GM23338 (cell line): ENCODE results near the gene SEZ6L. TPM values are rescaled to one million over a fixed set of nuclear protein-coding genes. Genes with fewer than 3 reads are reported as not detected.

Experiments used
- ATAC-seq: fragments of 200-7000 bp; cut with Tn5 transposase; 3 replicates; pipeline ENCODE4 v1.9.1; 2020
- DNase-seq: peaks from one replicate; pipeline ENCODE4 v3.0.0-alpha.2; 2015; ENCODE audit warnings: low spot score
- H2AFZ ChIP-seq: fragments of 200-600 bp; sonication (generic); 2 replicates; pipeline ENCODE4 v1.8.0; 2016; ENCODE audit warnings: antibody characterized with exemption, mild to moderate bottlenecking, moderate library complexity
- H3F3A ChIP-seq: fragments of 200-600 bp; sonication (generic); replicated peaks from 2 replicates; pipeline ENCODE4 v1.8.0; 2017; ENCODE audit warnings: antibody characterized with exemption, mixed run types, low read depth
- H3K27ac ChIP-seq: fragments of 200-600 bp; sonication (generic); 2 replicates; pipeline ENCODE4 v1.6.1; 2016; ENCODE audit warnings: low read depth
- H3K27me3 ChIP-seq: fragments of 200-600 bp; sonication (generic); 2 replicates; pipeline ENCODE4 v1.8.0; 2016; ENCODE audit warnings: mild to moderate bottlenecking, mixed run types, moderate library complexity; ENCODE audit not compliant: insufficient read depth
- H3K36me3 ChIP-seq: fragments of 200-600 bp; sonication (generic); 2 replicates; pipeline ENCODE4 v1.8.0; 2016; ENCODE audit warnings: mild to moderate bottlenecking; ENCODE audit not compliant: insufficient read depth
- H3K4me1 ChIP-seq: fragments of 200-600 bp; sonication (generic); 2 replicates; pipeline ENCODE4 v1.8.0; 2016; ENCODE audit warnings: mild to moderate bottlenecking, moderate library complexity; ENCODE audit not compliant: insufficient read depth
- H3K4me2 ChIP-seq: fragments of 200-600 bp; sonication (generic); 2 replicates; pipeline ENCODE4 v1.7.1; 2017; ENCODE audit warnings: mixed run types
- H3K4me3 ChIP-seq: fragments of 200-600 bp; sonication (generic); 2 replicates; pipeline ENCODE4 v1.6.1; 2016; ENCODE audit warnings: mixed run types
- H3K79me2 ChIP-seq: fragments of 200-600 bp; sonication (generic); replicated peaks from 2 replicates; pipeline ENCODE4 v1.8.0; 2017; ENCODE audit warnings: mild to moderate bottlenecking; ENCODE audit not compliant: insufficient read depth
- H3K9me2 ChIP-seq: fragments of 200-600 bp; sonication (generic); 2 replicates; pipeline ENCODE4 v1.8.0; 2017; ENCODE audit not compliant: insufficient read depth
- H4K20me1 ChIP-seq: fragments of 200-600 bp; sonication (generic); replicated peaks from 2 replicates; pipeline ENCODE4 v1.8.0; 2017; ENCODE audit warnings: mild to moderate bottlenecking; ENCODE audit not compliant: insufficient read depth
- H3K27ac Mint-ChIP-seq: 2 replicates; pipeline ENCODE4 v1.8.0; 2020; ENCODE audit warnings: inconsistent platforms, mild to moderate bottlenecking, moderate library complexity, mixed read lengths
- H3K27me3 Mint-ChIP-seq: 3 replicates; pipeline ENCODE4 v1.8.0; 2022; ENCODE audit warnings: low read depth, mild to moderate bottlenecking, moderate library complexity, mixed read lengths, inconsistent platforms; ENCODE audit not compliant: insufficient read depth, poor library complexity
- H3K36me3 Mint-ChIP-seq: 3 replicates; pipeline ENCODE4 v1.8.0; 2021; ENCODE audit warnings: low read depth, mild to moderate bottlenecking, inconsistent platforms, moderate library complexity, mixed read lengths
- H3K4me1 Mint-ChIP-seq: 3 replicates; pipeline ENCODE4 v1.8.0; 2020; ENCODE audit warnings: mild to moderate bottlenecking, inconsistent platforms, mixed read lengths
- H3K4me3 Mint-ChIP-seq: 3 replicates; pipeline ENCODE4 v1.8.0; 2021; ENCODE audit warnings: moderate library complexity, mild to moderate bottlenecking, inconsistent platforms, mixed read lengths
- H3K9me3 Mint-ChIP-seq: 3 replicates; pipeline ENCODE4 v1.8.0; 2020; ENCODE audit warnings: moderate library complexity, mild to moderate bottlenecking, inconsistent platforms, mixed read lengths
- CREB1 ChIP-seq: fragments of 250-450 bp; sonication (Bioruptor Pico); IDR thresholded peaks from 2 replicates; pipeline ENCODE4 v1.5.0; 2020; ENCODE audit warnings: low read depth, mild to moderate bottlenecking, moderate library complexity
- EZH2 ChIP-seq: fragments of 200-600 bp; sonication (generic); IDR thresholded peaks from one replicate; pipeline ENCODE4 v1.8.0; 2017; ENCODE audit warnings: antibody characterized with exemption, mild to moderate bottlenecking, low read depth; ENCODE audit not compliant: unreplicated experiment
- EZH2phosphoT487 ChIP-seq: fragments of 200-600 bp; sonication (generic); IDR thresholded peaks from one replicate; pipeline ENCODE4 v1.8.1; 2018; ENCODE audit warnings: antibody characterized with exemption; ENCODE audit not compliant: unreplicated experiment
- JUNB ChIP-seq: IDR thresholded peaks from one replicate; pipeline ENCODE4 v1.6.1; 2016; ENCODE audit warnings: antibody characterized with exemption; ENCODE audit not compliant: unreplicated experiment
- NANOG ChIP-seq: IDR thresholded peaks from 2 replicates; pipeline ENCODE4 v1.6.1; 2016; ENCODE audit warnings: antibody characterized with exemption, borderline replicate concordance
- POLR2AphosphoS5 ChIP-seq: IDR thresholded peaks from 2 replicates; pipeline ENCODE4 v1.6.1; 2016; ENCODE audit warnings: antibody characterized with exemption, low read depth
- STAT1 ChIP-seq: IDR thresholded peaks from one replicate; pipeline ENCODE4 v1.6.1; 2016; ENCODE audit warnings: antibody characterized with exemption; ENCODE audit not compliant: unreplicated experiment
- ZNF114 ChIP-seq: fragments of 250-450 bp; sonication (Bioruptor Pico); IDR thresholded peaks from 2 replicates; pipeline ENCODE4 v1.5.0; 2020; ENCODE audit warnings: mild to moderate bottlenecking, moderate library complexity
- ZNF331 ChIP-seq: fragments of 250-450 bp; sonication (Bioruptor Pico); IDR thresholded peaks from 2 replicates; pipeline ENCODE4 v1.5.0; 2020; ENCODE audit warnings: low read depth, mild to moderate bottlenecking, moderate library complexity
- polyA plus RNA-seq: library from polyadenylated mRNA; unstranded; fragments of >200 nt; fragmentation: Nextera tagmentation; extraction: Ambion mirVana; gene quantifications from 2 replicates; pipeline ENCODE4 v1.2.1, GENCODE V29; 2016
- total RNA-seq: library from RNA; depleted of rRNA; stranded (reverse); fragments of >200 nt; shearing (Covaris generic); gene quantifications from 2 replicates; pipeline ENCODE4 v1.2.3, GENCODE V29; 2014
- TF ChIP-seq, protein P1 (sequence below): IDR thresholded peaks from one replicate; pipeline ENCODE4 v1.6.1; 2018; ENCODE audit warnings: antibody characterized with exemption; ENCODE audit not compliant: unreplicated experiment
- TF ChIP-seq, protein P2 (sequence below): IDR thresholded peaks from 2 replicates; pipeline ENCODE4 v1.6.1; 2016; ENCODE audit warnings: antibody characterized with exemption
- TF ChIP-seq, protein P3 (sequence below), 2 experiments: fragments of 200-600 bp in 1 of 2; sonication (generic) in 1 of 2; conservative IDR thresholded peaks; 2 replicates each; pipeline versions ENCODE4 v1.5.1 to v1.6.1; 2016 to 2017; ENCODE audit warnings: antibody characterized with exemption in 2 of 2, low read depth in 2 of 2, mild to moderate bottlenecking in 2 of 2, moderate library complexity in 1 of 2
- TF ChIP-seq, protein P4 (sequence below): fragments of 250-450 bp; sonication (Bioruptor Pico); IDR thresholded peaks from 2 replicates; pipeline ENCODE4 v1.5.0; 2020; ENCODE audit warnings: mild to moderate bottlenecking, moderate library complexity

SEZ6L gene
- total and polyA plus RNA-seq, 2 experiments from 2014 or later, result 0.13 to 0.24 TPM

DNA sequence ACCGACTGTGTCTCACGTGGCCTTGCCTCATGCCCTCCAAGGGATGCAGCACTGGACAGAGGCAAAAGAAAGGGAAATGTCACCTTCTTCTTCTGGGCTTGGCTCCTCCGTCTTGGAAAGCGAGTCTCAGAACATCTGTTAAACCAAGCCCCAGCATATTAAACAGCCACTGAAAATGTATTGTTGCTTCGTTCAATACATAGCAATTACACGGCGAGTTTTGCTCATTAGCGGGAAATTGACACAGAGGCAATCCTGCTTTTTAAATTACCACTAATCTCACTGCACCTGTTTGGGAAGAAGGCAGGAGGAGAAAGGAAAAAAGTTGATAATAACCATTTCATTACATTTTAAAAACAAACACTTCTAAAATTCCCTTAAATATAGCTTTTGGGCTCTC is 72.1 kb downstream of the SEZ6L start:
- Histone ChIP-seq H3K36me3 (no peaks in the 10 kb centered on the region), H3K4me2 (no peak overlapping the region), H3K4me3 (no peak overlapping the region), H3F3A (no peaks in the 10 kb centered on the region), H3K79me2 (no peaks in the 10 kb centered on the region), H3K27ac (no peak overlapping the region), H4K20me1 (no peaks in the 10 kb centered on the region; the same call in none of the 2 replicates), H3K27me3 (no peaks in the 10 kb centered on the region), H3K4me1 (no peaks in the 10 kb centered on the region), H3K9me2 (no peaks in the 10 kb centered on the region), H2AFZ (no peak overlapping the region)
- ATAC-seq (no peak), DNase-seq (no peak)
- Mint-ChIP-seq H3K27me3 (peaks cover 6% of the 10 kb centered on the region), H3K9me3 (peaks cover 3% of the 10 kb centered on the region; the same call in 1 of the 3 replicates), H3K4me1 (no peaks in the 10 kb centered on the region), H3K4me3 (no peak overlapping the region), H3K36me3 (no peaks in the 10 kb centered on the region), H3K27ac (no peak overlapping the region)
- TF ChIP-seq, protein P1, sequence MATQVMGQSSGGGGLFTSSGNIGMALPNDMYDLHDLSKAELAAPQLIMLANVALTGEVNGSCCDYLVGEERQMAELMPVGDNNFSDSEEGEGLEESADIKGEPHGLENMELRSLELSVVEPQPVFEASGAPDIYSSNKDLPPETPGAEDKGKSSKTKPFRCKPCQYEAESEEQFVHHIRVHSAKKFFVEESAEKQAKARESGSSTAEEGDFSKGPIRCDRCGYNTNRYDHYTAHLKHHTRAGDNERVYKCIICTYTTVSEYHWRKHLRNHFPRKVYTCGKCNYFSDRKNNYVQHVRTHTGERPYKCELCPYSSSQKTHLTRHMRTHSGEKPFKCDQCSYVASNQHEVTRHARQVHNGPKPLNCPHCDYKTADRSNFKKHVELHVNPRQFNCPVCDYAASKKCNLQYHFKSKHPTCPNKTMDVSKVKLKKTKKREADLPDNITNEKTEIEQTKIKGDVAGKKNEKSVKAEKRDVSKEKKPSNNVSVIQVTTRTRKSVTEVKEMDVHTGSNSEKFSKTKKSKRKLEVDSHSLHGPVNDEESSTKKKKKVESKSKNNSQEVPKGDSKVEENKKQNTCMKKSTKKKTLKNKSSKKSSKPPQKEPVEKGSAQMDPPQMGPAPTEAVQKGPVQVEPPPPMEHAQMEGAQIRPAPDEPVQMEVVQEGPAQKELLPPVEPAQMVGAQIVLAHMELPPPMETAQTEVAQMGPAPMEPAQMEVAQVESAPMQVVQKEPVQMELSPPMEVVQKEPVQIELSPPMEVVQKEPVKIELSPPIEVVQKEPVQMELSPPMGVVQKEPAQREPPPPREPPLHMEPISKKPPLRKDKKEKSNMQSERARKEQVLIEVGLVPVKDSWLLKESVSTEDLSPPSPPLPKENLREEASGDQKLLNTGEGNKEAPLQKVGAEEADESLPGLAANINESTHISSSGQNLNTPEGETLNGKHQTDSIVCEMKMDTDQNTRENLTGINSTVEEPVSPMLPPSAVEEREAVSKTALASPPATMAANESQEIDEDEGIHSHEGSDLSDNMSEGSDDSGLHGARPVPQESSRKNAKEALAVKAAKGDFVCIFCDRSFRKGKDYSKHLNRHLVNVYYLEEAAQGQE, result no peak
- TF ChIP-seq EZH2 (no peak), ZNF331 (no peak), EZH2phosphoT487 (no peak), STAT1 (no peak), NANOG (no peak), POLR2AphosphoS5 (no peak), JUNB (no peak), ZNF114 (CRISPR knock-in tag) (no peak), CREB1 (CRISPR knock-in tag) (no peak)
- TF ChIP-seq, protein P2, sequence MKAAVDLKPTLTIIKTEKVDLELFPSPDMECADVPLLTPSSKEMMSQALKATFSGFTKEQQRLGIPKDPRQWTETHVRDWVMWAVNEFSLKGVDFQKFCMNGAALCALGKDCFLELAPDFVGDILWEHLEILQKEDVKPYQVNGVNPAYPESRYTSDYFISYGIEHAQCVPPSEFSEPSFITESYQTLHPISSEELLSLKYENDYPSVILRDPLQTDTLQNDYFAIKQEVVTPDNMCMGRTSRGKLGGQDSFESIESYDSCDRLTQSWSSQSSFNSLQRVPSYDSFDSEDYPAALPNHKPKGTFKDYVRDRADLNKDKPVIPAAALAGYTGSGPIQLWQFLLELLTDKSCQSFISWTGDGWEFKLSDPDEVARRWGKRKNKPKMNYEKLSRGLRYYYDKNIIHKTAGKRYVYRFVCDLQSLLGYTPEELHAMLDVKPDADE, result no peak
- TF ChIP-seq, protein P3, sequence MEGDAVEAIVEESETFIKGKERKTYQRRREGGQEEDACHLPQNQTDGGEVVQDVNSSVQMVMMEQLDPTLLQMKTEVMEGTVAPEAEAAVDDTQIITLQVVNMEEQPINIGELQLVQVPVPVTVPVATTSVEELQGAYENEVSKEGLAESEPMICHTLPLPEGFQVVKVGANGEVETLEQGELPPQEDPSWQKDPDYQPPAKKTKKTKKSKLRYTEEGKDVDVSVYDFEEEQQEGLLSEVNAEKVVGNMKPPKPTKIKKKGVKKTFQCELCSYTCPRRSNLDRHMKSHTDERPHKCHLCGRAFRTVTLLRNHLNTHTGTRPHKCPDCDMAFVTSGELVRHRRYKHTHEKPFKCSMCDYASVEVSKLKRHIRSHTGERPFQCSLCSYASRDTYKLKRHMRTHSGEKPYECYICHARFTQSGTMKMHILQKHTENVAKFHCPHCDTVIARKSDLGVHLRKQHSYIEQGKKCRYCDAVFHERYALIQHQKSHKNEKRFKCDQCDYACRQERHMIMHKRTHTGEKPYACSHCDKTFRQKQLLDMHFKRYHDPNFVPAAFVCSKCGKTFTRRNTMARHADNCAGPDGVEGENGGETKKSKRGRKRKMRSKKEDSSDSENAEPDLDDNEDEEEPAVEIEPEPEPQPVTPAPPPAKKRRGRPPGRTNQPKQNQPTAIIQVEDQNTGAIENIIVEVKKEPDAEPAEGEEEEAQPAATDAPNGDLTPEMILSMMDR (conservative IDR thresholded peaks at IDR 0.05; ENCODE audit: low read depth in 2 of 2), result no peak
- TF ChIP-seq, protein P4, sequence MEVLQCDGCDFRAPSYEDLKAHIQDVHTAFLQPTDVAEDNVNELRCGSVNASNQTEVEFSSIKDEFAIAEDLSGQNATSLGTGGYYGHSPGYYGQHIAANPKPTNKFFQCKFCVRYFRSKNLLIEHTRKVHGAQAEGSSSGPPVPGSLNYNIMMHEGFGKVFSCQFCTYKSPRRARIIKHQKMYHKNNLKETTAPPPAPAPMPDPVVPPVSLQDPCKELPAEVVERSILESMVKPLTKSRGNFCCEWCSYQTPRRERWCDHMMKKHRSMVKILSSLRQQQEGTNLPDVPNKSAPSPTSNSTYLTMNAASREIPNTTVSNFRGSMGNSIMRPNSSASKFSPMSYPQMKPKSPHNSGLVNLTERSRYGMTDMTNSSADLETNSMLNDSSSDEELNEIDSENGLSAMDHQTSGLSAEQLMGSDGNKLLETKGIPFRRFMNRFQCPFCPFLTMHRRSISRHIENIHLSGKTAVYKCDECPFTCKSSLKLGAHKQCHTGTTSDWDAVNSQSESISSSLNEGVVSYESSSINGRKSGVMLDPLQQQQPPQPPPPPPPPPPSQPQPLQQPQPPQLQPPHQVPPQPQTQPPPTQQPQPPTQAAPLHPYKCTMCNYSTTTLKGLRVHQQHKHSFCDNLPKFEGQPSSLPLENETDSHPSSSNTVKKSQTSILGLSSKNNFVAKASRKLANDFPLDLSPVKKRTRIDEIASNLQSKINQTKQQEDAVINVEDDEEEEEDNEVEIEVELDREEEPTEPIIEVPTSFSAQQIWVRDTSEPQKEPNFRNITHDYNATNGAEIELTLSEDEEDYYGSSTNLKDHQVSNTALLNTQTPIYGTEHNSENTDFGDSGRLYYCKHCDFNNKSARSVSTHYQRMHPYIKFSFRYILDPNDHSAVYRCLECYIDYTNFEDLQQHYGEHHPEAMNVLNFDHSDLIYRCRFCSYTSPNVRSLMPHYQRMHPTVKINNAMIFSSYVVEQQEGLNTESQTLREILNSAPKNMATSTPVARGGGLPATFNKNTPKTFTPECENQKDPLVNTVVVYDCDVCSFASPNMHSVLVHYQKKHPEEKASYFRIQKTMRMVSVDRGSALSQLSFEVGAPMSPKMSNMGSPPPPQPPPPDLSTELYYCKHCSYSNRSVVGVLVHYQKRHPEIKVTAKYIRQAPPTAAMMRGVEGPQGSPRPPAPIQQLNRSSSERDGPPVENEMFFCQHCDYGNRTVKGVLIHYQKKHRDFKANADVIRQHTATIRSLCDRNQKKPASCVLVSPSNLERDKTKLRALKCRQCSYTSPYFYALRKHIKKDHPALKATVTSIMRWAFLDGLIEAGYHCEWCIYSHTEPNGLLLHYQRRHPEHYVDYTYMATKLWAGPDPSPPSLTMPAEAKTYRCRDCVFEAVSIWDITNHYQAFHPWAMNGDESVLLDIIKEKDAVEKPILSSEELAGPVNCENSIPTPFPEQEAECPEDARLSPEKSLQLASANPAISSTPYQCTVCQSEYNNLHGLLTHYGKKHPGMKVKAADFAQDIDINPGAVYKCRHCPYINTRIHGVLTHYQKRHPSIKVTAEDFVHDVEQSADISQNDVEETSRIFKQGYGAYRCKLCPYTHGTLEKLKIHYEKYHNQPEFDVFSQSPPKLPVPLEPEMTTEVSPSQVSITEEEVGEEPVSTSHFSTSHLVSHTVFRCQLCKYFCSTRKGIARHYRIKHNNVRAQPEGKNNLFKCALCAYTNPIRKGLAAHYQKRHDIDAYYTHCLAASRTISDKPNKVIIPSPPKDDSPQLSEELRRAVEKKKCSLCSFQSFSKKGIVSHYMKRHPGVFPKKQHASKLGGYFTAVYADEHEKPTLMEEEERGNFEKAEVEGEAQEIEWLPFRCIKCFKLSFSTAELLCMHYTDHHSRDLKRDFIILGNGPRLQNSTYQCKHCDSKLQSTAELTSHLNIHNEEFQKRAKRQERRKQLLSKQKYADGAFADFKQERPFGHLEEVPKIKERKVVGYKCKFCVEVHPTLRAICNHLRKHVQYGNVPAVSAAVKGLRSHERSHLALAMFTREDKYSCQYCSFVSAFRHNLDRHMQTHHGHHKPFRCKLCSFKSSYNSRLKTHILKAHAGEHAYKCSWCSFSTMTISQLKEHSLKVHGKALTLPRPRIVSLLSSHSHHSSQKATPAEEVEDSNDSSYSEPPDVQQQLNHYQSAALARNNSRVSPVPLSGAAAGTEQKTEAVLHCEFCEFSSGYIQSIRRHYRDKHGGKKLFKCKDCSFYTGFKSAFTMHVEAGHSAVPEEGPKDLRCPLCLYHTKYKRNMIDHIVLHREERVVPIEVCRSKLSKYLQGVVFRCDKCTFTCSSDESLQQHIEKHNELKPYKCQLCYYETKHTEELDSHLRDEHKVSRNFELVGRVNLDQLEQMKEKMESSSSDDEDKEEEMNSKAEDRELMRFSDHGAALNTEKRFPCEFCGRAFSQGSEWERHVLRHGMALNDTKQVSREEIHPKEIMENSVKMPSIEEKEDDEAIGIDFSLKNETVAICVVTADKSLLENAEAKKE, result no peak
